Activated CD8-positive, alpha-beta memory T cell treated with anti-CD3 and anti-CD28 coated beads for 1 hour (primary cell): ENCODE measurements around the gene EPHA5.
"Not testable (repeated sequence)": the region's sequence is repeated elsewhere in the genome, so short reads cannot be mapped to it uniquely, and the experiment has no call there.

Source experiments
- DNase-seq, 2 donors: peaks; one replicate each; pipeline ENCODE4 v3.0.0-alpha.2; 2020; ENCODE audit warnings: low read depth in 1 of 2; ENCODE audit errors: extremely low read depth in 1 of 2

Gene EPHA5

DNA sequence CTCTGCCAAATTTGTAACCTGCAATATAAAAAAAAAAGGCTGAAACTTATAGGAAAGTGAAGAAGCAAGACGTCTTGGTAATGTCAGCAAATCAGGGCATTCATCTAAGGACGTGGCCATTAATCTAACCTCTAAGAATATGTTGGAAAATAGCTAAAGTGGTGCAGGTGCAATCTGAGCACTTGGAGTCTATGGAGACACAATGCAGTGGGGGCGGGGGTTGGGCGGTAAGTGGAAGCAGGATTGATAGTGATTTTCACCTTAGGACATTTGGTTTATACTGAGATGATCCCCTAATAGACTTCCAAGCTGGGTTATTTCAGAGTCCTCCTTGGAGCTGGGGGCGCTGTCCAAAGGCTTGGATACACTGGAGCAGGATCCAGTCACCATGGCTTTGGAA is 283.4 kb downstream of the EPHA5 start:
- no peak for DNase-seq

DNA sequence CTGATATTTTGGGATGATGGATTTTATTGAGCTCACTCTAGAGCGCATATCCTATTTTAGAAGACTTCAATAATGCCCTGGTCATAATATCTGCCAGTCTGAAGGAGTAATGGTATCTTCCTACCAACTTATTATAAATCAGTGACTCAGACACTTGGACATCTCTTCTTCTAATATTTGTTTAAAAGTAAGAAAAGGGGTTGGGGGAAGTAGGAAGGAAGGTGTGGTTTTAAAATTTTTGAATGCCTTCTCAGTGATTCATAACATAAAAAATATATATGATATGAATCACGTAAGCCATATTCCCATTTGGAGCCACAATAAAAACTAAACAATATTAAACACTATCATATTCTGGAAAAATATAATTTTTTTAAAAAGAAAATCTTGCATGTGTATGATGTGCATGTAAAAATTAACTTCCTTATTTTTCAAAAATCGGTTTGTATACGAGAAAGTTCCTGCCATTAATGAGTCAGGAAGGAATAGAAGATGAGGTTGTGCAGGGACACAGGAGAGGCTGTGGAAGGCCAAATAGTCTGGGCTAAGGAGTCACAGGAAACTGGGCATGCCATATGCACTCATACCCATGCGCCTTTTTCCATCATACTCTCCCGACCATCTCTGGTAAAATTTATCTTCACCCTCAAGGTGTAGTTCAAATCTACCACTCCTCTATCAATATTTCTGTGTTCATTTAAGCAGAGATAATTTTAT is 286.5 kb downstream of the EPHA5 start:
- no peak for DNase-seq

DNA sequence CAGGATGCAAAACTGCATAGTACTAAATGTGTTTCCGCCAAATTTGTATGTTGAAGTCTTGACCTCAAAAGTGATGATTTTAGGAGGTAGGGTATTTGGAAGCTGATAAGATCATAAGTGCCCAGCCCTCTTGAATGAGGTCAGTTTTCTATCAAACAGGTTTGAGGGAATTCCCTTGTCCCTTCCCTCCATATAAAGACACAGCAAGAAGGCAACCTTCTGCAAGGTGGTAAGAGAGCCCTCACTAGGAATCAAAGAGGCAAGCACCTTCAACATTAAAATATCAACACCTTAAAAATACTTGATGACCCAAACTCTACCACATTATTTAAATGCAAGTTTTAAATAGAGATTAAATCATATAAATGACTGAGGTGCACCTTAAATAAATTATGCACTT is 288.6 kb downstream of the EPHA5 start:
- DNase-seq: no peak

DNA sequence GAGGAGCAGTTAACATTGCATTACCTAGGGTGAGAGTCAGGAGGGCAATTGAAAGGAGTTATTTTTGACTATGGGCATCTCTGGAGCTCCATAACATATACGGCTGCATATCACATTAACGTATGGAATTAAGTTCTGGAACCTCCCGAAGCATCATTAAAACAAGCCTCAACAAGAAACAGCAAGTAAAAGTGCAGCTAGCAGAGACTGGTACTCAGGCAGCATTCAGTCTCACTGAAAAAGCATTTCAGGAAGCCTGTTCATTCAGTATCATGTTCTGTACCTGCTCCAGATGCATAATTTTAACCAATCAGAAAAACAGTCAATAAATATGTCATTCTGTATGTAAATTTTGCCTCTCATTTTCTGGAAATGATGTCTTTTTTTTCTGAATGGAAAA is 299.6 kb downstream of the EPHA5 start:
- no peak for DNase-seq

- DNase-seq: no peak
These were observed 303.0 kb downstream of the EPHA5 start for GRCh38 chr4:65367306-65367705.

DNA sequence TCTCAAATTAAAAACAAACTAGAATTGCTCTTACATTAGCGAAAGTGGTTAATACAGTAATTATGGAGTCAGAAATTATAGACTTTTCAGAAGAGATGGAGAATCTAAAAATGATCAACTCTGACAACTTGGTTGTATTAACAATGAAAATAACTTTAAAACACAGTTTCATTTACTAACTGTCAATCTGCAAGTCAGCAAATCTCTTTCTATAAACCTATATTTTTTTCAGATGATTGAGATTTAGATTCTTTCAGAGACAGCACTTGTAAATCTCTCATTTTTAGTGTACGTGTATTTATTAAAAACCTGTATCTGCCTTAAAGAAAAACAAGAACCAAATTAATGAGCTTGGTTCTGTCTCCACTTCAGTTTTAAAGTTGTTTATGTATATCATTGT is 311.4 kb downstream of the EPHA5 start:
- DNase-seq: no peak

DNA sequence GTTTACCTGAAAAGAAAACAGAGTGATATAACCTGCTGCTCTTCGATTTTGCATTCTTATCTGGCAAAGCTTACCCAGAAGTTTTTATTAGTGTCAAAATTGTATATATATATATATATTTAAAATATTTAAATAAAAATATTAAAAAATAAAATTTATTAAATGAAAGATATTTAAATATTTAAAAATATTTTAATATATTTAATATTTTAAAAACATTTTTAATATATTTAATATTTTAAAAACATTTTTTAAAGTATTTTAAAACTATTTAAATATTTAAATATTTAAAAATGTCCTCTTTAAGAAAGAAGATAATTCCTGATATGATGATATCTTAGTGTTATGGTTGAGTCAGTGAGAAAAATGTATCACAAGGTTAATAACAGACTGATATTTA is 317.2 kb downstream of the EPHA5 start:
- no peak for DNase-seq

DNA sequence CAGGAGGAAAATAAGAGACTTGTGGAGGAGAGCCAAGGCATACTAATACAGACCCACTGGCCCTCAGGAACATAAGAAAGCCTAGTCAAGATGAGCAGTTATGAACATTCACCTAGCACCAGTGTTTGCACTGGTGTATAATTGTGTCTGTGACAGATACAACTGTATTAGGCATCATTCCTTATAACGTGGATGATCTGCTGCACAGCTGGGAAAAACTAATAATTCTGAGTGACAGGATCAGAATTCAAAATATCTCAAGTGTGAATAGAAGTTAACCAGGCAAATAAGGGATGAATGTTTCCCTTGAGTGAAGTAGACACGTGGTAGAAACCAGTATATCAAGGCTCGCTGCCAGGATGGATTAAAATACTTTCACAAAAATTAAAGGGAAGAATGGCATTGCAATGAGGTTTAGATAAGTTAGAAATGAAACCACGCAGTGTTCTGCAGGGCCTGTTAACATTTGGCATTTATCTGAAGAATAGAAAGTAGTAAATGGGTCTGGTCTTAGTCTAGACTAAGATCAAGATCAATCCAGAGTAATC is 325.9 kb downstream of the EPHA5 start:
- DNase-seq: no peak

- no peak for DNase-seq
These were observed 326.9 kb downstream of the EPHA5 start for GRCh38 chr4:65343342-65343741.

- DNase-seq: no peak
These were observed 328.7 kb downstream of the EPHA5 start for GRCh38 chr4:65341557-65341956.

- DNase-seq: no peak
These were observed 329.7 kb downstream of the EPHA5 start for GRCh38 chr4:65340382-65341109.

GRCh38 chr4:65337371-65337770 is 332.9 kb downstream of the EPHA5 start:
- no peak for DNase-seq

GRCh38 chr4:65336465-65336864 is 333.8 kb downstream of the EPHA5 start:
- DNase-seq: no peak

DNA sequence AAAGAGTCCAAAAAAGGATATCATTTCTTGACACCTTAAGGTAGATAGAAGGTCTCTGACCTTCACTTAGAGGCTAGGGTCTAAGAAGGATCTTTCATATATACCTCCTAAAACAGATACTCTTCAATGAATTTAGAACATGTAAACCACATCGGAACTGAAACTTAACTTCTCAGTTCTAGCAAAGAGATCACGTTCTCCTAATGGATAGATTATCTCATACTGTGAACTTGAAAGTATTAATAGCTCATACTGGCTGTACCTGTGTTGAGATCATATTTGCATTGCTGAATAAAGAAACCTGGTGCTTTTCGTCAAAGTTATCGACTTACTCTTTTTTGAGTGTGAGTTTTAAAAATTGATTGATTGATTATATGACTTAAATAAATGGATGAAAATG is 353.8 kb downstream of the EPHA5 start:
- no peak for DNase-seq

GRCh38 chr4:65311120-65311519 is 359.2 kb downstream of the EPHA5 start:
- DNase-seq: no peak

DNA sequence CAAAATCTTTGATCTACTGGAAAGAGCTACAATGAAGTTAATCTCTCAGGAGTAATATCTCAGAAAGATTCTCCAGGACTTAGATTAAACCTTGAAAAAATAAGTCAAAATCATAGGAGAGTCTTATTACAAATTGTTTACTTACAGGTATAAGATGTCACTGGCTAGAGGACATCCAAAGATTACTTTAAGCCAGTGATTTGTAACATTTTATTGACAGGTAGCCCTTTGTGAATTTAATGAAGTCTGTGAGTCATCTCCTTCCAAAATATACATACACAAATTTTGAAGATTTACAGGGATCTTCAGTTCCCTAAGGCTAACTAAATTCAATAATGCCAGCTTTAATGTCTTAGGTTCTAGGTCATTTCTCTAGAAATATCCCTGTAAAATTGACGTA is 359.7 kb downstream of the EPHA5 start:
- no peak for DNase-seq

- not testable (repeated sequence) for DNase-seq
These were observed 361.7 kb downstream of the EPHA5 start for GRCh38 chr4:65308626-65309025.

DNA sequence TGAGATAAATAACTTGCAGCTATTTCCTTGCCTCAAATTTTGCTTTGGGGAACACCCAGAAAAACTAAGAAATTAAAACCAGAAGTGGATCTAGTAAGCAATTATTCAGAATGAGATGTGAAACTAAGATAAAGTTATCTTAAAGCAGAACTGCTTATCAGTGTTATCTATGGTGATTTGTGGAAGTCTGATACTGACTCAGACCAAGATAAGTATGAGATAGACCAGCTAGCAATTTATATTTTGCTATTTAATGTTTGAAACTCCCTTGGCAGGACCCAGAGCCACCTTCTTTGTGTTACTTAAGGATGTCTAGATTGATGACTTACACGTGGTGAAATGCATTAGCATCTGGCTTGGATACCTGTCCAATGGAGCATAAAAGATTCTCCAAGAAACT is 368.1 kb downstream of the EPHA5 start:
- DNase-seq: no peak

DNA sequence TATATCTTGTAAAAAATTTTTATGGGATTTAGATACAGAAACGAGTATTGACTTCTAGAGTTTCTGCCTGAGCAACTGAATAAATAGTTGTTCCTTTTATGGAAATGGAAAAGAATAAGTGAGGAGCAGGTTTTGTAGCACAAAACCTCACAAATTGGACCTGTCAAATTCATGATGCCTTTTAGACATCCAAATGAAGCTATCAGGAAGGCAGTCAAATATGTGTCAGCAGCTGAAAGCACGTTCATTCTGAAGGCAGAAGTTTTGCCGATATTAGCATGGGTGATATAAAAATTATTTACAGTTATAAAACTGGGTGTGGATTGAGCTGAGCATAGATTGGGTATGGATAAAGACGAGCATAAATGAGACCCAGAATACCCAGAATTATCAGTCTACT is 374.0 kb downstream of the EPHA5 start:
- no peak for DNase-seq

- DNase-seq: no peak
These were observed 383.2 kb downstream of the EPHA5 start for GRCh38 chr4:65287071-65287470.
